NCI-H2196 treated with DMSO at 0.1 percent for 48 hours (cell line): ENCODE data around the gene OVOL3.
A peak's percentile ranks its signal among the peaks of the same experiment; 100 is the strongest.

Experiments
- DNase-seq: peaks from one replicate; lab custom pipeline; 2025; ENCODE audit not compliant: unreplicated experiment; lab: John Stamatoyannopoulos, UW

OVOL3 gene

DNA sequence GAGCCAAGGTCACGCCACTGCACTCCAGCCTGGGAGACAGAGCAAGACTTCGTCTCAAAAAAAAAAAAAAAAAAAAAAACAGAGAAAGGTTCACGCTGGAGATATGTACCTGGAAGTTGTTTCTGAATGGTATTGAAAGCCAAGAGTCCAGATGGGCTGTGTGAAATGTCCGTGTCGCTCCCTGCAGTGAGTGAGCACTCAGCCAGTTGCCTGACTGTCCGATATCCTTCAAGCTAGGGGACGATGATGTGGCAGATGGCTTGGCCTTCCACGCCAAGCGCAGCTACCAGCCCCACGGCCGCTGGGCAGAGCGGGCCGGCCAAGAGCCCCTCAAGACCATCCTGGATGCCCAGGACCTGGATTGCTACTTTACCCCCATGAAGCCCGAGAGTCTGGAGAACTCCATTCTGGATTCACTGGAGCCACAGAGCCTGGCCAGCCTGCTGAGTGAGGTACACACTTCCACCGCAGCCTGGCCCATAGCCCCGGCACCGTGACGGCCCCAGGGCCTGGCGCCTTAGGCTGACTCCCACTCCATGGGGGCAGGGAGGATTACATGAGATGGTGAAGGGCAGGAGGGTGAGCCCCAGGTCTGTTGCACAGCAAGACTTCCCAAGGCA lies 11.7 kb upstream of the OVOL3 start:
- DNase-seq, result no peak

GRCh38 chr19:36100476-36100875 lies 10.5 kb upstream of the OVOL3 start:
- DNase-seq, result no peak

GRCh38 chr19:36101550-36102327 lies 9.2 kb upstream of the OVOL3 start:
- no peak for DNase-seq

GRCh38 chr19:36103040-36103626 lies 7.8 kb upstream of the OVOL3 start:
- no peak for DNase-seq

DNA sequence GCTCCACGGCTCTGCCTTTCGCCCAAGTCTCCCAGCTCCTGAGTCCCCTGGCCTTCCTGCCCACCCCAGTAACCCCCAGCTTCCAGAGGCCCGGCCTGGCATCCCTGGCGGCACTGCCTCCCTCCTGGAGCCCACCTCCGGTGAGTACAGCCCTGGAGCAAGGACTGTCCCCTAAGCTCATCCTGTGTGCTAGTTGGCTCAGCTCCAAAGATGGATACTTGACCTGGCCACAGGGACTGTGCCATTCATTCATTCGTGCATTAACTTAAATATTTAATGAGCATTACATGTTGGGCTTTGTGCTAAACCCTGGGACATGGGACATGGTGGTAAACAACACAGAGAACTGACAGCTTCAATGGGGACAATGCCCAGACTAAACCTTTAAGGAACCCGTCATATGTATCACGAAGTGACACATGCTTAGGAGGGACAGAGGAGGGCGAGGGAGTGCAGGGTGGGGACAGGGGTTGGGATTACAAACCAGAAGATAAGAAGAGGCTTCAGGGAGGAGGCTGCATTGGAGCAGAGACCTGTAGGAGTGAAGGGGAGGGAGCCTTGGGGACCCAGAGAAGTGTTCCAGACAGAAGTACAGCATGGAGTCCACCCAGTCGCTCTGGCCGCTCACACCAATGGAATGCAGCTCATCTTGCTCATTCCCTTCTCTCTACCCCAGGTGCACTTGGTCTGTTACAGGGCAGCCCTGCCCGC lies 6.9 kb upstream of the OVOL3 start:
- no peak for DNase-seq

- no peak for DNase-seq
These were observed 4.5 kb upstream of the OVOL3 start for GRCh38 chr19:36106441-36106840.

GRCh38 chr19:36106991-36107390 lies 4.0 kb upstream of the OVOL3 start:
- DNase-seq, result no peak

GRCh38 chr19:36108684-36109083 lies 2.3 kb upstream of the OVOL3 start:
- no peak for DNase-seq

DNA sequence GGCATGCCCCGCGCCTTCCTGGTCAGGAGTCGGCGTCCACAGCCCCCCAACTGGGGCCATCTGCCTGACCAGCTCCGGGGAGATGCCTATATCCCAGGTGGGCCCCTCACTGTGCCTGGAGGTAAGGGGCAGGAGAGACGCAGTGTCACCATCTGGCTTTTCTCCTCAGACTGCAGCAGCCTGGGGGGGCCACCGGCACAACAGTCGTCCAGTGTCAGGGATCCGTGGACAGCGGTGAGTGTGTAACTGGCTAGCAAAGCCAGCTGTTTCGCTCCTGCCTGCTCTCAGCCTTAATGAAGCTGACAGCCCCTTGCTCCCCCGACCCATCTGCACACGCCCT lies 227 bp downstream of the OVOL3 start:
- DNase-seq, result no peak

DNA sequence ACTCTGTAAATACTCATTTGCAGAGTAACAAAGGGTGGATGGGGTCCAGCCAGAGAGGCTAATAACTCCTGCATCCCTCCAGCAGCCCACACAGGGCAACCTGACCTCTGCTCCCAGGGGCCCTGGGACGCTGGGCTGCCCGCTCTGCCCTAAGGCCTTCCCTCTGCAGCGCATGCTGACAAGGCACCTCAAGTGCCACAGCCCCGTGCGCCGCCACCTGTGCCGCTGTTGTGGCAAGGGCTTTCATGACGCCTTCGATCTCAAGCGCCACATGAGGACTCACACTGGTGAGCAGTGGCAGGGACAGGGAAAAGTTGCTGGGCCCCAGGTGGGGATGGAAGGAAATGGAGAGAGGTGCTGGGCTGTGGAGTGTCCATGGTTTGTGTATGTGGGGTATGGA lies 1.7 kb downstream of the OVOL3 start:
- DNase-seq, result no peak

DNA sequence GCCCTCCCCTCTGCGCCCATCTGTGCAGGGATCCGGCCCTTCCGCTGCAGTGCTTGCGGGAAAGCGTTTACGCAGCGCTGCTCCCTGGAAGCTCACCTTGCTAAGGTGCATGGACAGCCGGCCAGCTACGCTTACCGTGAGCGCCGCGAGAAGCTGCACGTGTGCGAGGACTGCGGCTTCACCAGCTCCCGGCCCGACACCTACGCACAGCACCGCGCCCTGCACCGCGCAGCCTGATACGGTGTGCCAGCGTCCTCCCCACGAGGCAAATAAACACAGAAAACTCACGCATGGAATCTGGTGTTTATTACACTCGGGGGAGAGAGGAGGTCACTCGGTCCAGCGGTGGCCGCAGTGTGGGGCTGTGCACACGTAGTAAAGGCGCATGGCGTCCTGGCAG lies 2.5 kb downstream of the OVOL3 start:
- no peak for DNase-seq

DNA sequence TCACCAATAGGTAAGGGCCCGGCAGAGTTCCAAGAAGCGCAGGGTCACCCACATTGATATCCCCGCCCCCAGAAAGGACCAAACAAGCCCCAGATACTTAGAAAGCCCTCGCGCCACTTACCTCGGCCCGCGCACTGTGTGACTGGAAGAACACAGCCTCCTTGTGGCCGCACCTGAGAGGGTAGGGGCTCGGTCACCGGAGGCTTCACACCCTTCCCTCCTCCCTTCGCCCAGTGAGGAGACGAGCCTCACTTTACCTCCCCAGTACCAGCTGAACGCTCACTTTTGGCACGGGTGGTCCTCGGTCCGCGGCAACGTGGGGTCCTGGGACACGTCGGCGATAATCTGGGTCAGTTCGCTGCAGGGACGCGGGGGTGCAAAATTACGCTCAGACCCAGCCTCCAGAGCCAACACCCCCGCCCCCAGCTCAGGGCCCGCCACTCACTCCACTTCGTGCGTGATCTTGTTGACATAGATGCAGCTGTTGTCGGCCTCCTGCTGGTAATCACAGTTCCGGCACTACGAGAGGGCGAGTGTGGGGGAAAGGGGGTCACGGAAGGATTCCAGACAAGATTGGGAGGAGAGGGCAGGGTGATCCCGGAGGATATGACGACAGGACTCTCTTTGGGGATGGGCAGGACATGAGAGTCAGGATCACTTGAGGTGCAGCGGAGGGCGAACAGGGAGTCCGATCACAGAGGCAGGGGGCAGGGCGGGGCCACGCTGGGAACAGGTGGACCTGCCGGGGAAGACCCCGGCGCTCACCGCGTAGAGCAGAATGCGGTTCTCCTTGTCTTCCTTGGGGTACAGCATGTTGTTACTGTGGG lies 3.2 kb downstream of the OVOL3 start:
- DNase-seq, result no peak

DNA sequence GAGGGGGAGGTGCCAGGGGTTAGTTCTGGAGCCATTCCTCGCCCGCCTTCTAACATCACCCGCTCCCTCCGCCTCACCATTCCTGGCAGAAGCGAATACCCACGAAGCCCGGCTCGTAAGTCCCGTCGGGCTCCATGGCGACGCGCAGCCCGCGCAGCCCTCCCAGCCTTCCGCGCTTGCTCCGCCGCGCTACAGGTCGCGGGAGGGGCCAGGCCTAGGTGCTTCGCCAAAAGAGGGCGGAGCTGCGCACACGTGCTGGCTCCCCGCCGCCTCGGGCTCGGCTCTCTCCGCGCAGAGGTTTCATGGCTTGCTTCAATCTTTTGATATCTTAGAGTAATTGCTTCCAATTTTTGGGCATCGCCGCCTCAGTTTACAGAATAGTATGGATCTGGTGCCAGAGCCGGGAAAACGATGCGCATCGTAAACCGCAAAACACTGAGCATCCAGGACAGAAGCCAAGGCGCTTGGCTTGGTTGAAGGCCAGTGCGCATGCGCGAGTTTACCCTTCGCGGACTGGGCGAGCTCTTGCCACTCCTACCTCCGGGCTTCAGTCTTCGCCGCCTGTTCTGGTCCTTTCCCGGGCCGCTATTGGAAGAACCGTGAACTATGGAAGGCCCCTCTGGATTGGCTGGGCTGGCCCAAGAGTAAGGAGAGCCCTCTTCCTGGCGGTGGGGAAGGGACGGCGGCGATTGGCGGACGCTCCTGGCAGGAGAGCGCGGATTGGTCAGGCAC lies 3.9 kb downstream of the OVOL3 start, which contains the start of gene POLR2I:
Gene POLR2I (minus strand): TSS at position 155 of the 732 bp plus-strand sequence. CDS start 19 bp downstream, at position 136.
- peak; percentile 100 for DNase-seq

- DNase-seq, result no peak
These were observed 4.8 kb downstream of the OVOL3 start, which contains the start of gene TBCB for GRCh38 chr19:36115453-36116343. TSS of gene TBCB (plus strand) at chr19:36115468. CDS start at chr19:36115561, 93 bp downstream.

- DNase-seq, result no peak
These were observed 5.3 kb downstream of the OVOL3 start for GRCh38 chr19:36116344-36116637.

GRCh38 chr19:36120092-36120983 lies 9.4 kb downstream of the OVOL3 start:
- DNase-seq, result no peak

GRCh38 chr19:36120984-36121358 lies 10.0 kb downstream of the OVOL3 start:
- no peak for DNase-seq

- no peak for DNase-seq
These were observed 10.7 kb downstream of the OVOL3 start for GRCh38 chr19:36121486-36122124.
